ENCODE measurements around the gene GGA1. TPM values are rescaled to one million over a fixed set of nuclear protein-coding genes. Genes with fewer than 3 reads are reported as not detected.
"Not testable (repeated sequence)": the region's sequence is repeated elsewhere in the genome, so short reads cannot be mapped to it uniquely, and the experiment has no call there.

Gene GGA1
- total RNA-seq, 2 donors from 2014 or later, result 45.7 to 90.2 TPM

DNA sequence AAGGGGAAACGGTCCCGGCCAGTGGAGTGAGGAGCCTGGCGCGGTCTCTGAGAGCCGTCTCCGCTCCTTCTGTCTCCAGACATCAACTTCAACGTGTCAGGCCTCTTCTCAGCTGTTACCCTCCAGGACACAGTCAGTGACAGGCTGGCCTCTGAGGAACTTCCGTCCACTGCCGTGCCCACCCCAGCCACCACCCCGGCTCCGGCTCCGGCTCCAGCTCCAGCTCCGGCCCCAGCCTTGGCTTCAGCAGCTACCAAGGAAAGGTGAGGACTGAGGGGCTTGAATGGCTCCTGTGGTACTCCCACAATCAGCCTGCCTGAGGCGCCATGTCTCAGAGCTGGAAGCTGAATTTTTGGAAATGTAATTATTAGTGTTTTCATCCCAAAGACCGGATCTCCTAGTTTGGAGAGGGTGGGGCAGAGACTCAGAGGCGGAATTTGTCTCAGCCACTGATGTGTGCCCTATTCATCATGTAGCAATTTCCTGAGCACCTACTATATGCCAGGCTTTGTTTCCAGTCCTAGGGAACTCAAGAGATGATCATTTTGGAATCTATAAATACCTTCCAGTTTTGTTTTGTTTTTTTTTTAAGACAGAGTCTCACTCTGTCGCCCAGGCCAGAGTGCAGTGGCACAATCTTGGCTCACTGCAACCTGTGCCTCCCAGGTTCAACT, 42.0 kb downstream of the GGA1 start:
- intact Hi-C loops (cut with DNase I), result no loop called here
- no peak overlapping the region for H3K4me3 ChIP-seq
- no peak overlapping the region for H3K27ac ChIP-seq
- H3K9me3 ChIP-seq, result no peaks in the 10 kb centered on the region
- peaks cover 14% of the 10 kb centered on the region for H3K36me3 ChIP-seq
- DNase-seq, result no peak
- H3K9ac ChIP-seq (ENCODE audit: low read depth in 2 of 2, low read length in 2 of 2), result no peak overlapping the region
- no peaks in the 10 kb centered on the region for H3K4me1 ChIP-seq
- H3K27me3 ChIP-seq, result no peaks in the 10 kb centered on the region
- no peak for TF ChIP-seq CTCF (IDR thresholded peaks at IDR 0.05)

DNA sequence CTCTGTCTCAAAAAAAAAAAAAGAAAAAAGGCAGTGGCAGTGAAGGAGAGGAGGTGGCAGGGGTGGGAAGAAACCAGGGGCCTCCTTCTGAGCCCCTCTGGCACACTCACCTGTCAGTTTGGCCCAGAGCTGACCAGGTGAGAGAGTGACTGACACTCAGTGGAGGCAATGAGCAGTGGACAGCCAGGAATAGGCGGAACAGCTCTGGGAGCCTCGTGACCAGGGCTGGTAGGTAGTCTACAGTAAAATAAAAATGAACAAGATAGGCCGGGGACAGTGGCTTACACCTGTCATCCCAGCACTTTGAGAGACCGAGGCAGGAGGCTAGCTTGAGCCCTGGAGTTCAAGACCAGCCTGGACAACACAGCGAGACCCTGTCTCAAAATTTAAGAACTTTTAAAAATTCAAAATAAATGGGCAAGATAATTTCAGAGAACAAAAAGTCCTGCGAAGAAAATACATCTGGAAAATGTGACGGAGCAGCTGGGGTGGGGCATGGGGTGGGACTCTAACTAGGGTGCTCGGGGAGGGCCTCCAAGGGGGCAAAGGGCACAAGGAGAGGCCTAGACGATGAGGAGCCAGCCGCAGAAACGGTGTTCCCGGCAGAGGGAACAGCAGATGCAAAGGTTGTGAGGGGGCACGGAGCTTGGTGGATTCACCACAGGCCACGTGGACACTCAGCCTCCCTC, 46.1 kb downstream of the GGA1 start:
- H3K27me3 ChIP-seq, result no peaks in the 10 kb centered on the region
- H3K4me1 ChIP-seq, result peaks cover 3% of the 10 kb centered on the region
- peak overlapping the region; percentile 79 for H3K27ac ChIP-seq
- peak overlapping the region in 1 of 2 donors; percentile 51 for H3K9ac ChIP-seq (ENCODE audit: low read depth in 2 of 2, low read length in 2 of 2)
- DNase-seq, result peak; percentile 88
- H3K9me3 ChIP-seq, result no peaks in the 10 kb centered on the region
- TF ChIP-seq CTCF (IDR thresholded peaks at IDR 0.05), result no peak
- intact Hi-C loops (cut with DNase I), result no loop called here
- peaks cover 13% of the 10 kb centered on the region for H3K36me3 ChIP-seq
- H3K4me3 ChIP-seq, result no peak overlapping the region

DNA sequence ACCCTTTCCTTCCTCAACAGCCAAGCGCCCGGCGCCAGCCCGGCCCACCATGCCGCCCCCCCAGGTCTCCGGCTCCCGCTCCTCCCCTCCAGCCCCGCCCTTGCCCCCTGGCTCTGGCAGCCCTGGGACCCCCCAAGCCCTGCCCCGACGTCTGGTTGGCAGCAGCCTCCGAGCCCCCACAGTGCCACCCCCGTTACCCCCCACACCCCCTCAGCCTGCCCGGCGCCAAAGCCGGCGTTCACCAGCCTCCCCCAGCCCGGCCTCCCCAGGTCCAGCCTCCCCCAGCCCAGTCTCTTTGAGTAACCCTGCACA, 46.6 kb downstream of the GGA1 start:
- Histone ChIP-seq H3K4me1 (peaks cover 8% of the 10 kb centered on the region), H3K36me3 (peaks cover 8% of the 10 kb centered on the region), H3K9me3 (no peaks in the 10 kb centered on the region), H3K4me3 (no peak overlapping the region), H3K27ac (peak overlapping the region; percentile 79), H3K27me3 (no peaks in the 10 kb centered on the region), H3K9ac (ENCODE audit: low read depth in 2 of 2, low read length in 2 of 2) (peak overlapping the region in 1 of 2 donors; percentile 51)
- TF ChIP-seq CTCF (IDR thresholded peaks at IDR 0.05), result no peak
- intact Hi-C loops (cut with DNase I), result no loop called here
- DNase-seq, result no peak

DNA sequence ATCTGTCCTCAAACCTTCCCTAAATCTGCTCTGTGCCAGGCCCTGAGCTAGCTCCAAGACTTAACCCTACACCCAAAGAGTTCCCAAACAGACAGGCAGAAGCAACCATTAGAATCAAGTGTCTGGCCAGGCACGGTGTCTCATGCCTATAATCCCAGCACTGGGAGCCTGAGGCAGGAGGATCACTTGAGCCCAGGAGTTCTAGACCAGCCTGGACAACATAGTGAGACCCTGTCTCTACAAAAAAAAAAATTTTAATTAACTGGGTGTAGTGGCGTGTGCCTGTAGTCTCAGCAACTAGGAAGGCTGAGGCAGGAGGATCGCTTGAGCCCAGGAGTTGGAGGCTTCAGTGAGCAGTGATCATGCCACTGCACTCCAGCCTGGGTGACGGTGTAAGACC, 47.9 kb downstream of the GGA1 start:
- DNase-seq; H3K27me3 ChIP-seq; H3K9me3 ChIP-seq; H3K9ac ChIP-seq (ENCODE audit: low read depth in 2 of 2, low read length in 2 of 2); H3K4me3 ChIP-seq; H3K36me3 ChIP-seq; H3K27ac ChIP-seq; intact Hi-C loops (cut with DNase I): not testable (repeated sequence)
- peaks cover 16% of the 10 kb centered on the region for H3K4me1 ChIP-seq

GRCh38 chr22:37657590-37658132, 49.0 kb downstream of the GGA1 start:
- peaks cover 16% of the 10 kb centered on the region for H3K4me1 ChIP-seq
- no peak for DNase-seq
- peak overlapping the region; percentile 60 for H3K4me3 ChIP-seq
- peak overlapping the region in 1 of 2 donors; percentile 82 for H3K9ac ChIP-seq (ENCODE audit: low read depth in 2 of 2, low read length in 2 of 2)
- TF ChIP-seq CTCF (IDR thresholded peaks at IDR 0.05), result no peak
- no peaks in the 10 kb centered on the region for H3K9me3 ChIP-seq
- H3K27ac ChIP-seq, result peak overlapping the region; percentile 59
- no peaks in the 10 kb centered on the region for H3K36me3 ChIP-seq
- no peaks in the 10 kb centered on the region for H3K27me3 ChIP-seq
- intact Hi-C loops (cut with DNase I), result no loop called here
